SK-N-SH (cell line): Measurements from ENCODE around the gene RAB15. TPM values are rescaled to one million over a fixed set of nuclear protein-coding genes. Genes with fewer than 3 reads are reported as not detected.

Source experiments
- CTCF ChIA-PET: fragments of 300-600, 350-600 bp; formaldehyde crosslinking; extraction: SDS; loops from one replicate; lab custom pipeline; 2021; lab: Yijun Ruan, JAX
- POLR2A ChIA-PET: fragments of 350-600 bp; sonication (Branson Sonifier 250); formaldehyde crosslinking; extraction: SDS; loops from one replicate; lab custom pipeline; 2020; ENCODE audit warnings: antibody characterized with exemption, inconsistent platforms; lab: Yijun Ruan, JAX
- DNase-seq: peaks from one replicate; pipeline ENCODE4 v3.0.0; 2012
- H2AFZ ChIP-seq: fragments of 200-600 bp; sonication (generic); 2 replicates; pipeline ENCODE4 v1.8.1; 2016; ENCODE audit warnings: antibody characterized with exemption, mild to moderate bottlenecking, low read depth
- H3F3A ChIP-seq: fragments of 200-600 bp; sonication (generic); replicated peaks from 2 replicates; pipeline ENCODE3; 2016; ENCODE audit warnings: antibody characterized with exemption, mild to moderate bottlenecking; ENCODE audit not compliant: insufficient read depth
- H3K27ac ChIP-seq, 2 experiments: fragments of 200-500 bp in 1 of 2; fragments of 200-600 bp in 1 of 2; sonication (Bioruptor generic) in 1 of 2; sonication (generic), shearing (Covaris generic) in 1 of 2; 2 replicates each; pipeline versions ENCODE4 v1.5.1 to v1.6.1; 2014 to 2016; ENCODE audit warnings: low read depth in 2 of 2, inconsistent platforms in 1 of 2, low read length in 1 of 2, mild to moderate bottlenecking in 1 of 2, mixed read lengths in 1 of 2
- H3K27me3 ChIP-seq: fragments of 200-600 bp; sonication (generic), shearing (Covaris generic); 2 replicates; pipeline ENCODE4 v1.6.1; 2016; ENCODE audit warnings: mixed run types; ENCODE audit not compliant: insufficient read depth
- H3K36me3 ChIP-seq, 2 experiments: fragments of 200-500 bp in 1 of 2; fragments of 200-600 bp in 1 of 2; sonication (Bioruptor generic) in 1 of 2; sonication (generic) in 1 of 2; replicated peaks in 1 of 2; 2 replicates each; pipeline versions ENCODE3 to v1.5.1; 2014 to 2016; ENCODE audit warnings: low read length in 1 of 2, mild to moderate bottlenecking in 1 of 2; ENCODE audit not compliant: insufficient read depth in 2 of 2, control insufficient read depth in 1 of 2
- H3K4me1 ChIP-seq, 2 experiments: fragments of 200-500 bp in 1 of 2; fragments of 200-600 bp in 1 of 2; sonication (Bioruptor generic) in 1 of 2; sonication (generic), shearing (Covaris generic) in 1 of 2; 2 replicates each; pipeline versions ENCODE4 v1.5.1 to v1.6.1; 2014 to 2016; ENCODE audit warnings: low read depth in 1 of 2, low read length in 1 of 2, mixed run types in 1 of 2; ENCODE audit not compliant: insufficient read depth in 2 of 2, control insufficient read depth in 1 of 2
- H3K4me2 ChIP-seq: fragments of 200-600 bp; sonication (generic), shearing (Covaris generic); 2 replicates; pipeline ENCODE4 v1.6.1; 2017; ENCODE audit warnings: mixed run types
- H3K4me3 ChIP-seq, 2 experiments: fragments of 200-500 bp in 1 of 2; fragments of 200-600 bp in 1 of 2; sonication (Bioruptor generic) in 1 of 2; sonication (generic), shearing (Covaris generic) in 1 of 2; 2 replicates each; pipeline versions ENCODE4 v1.5.1 to v1.8.1; 2014 to 2016; ENCODE audit warnings: low read depth in 2 of 2, inconsistent platforms in 1 of 2, low read length in 1 of 2, mild to moderate bottlenecking in 1 of 2, mixed read lengths in 1 of 2, moderate library complexity in 1 of 2
- H3K79me2 ChIP-seq: fragments of 200-600 bp; sonication (generic); 2 replicates; pipeline ENCODE4 v1.8.1; 2017; ENCODE audit warnings: mild to moderate bottlenecking; ENCODE audit not compliant: insufficient read depth
- H3K9ac ChIP-seq: fragments of 200-600 bp; sonication (generic); 2 replicates; pipeline ENCODE4 v1.6.1; 2017; ENCODE audit warnings: mixed run types
- H3K9me2 ChIP-seq: fragments of 200-600 bp; sonication (generic); 2 replicates; pipeline ENCODE4 v1.6.1; 2017; ENCODE audit warnings: mixed run types
- H3K9me3 ChIP-seq: fragments of 200-600 bp; sonication (generic); 2 replicates; pipeline ENCODE4 v1.6.1; 2017; ENCODE audit warnings: mixed run types, mild to moderate bottlenecking, moderate library complexity
- H4K20me1 ChIP-seq: fragments of 200-600 bp; sonication (generic); 2 replicates; pipeline ENCODE4 v1.6.1; 2017; ENCODE audit warnings: mild to moderate bottlenecking, mixed run types; ENCODE audit not compliant: insufficient read depth
- CHD2 ChIP-seq: fragments of 150-350 bp; IDR thresholded peaks from 2 replicates; pipeline ENCODE4 v1.6.1; 2018; ENCODE audit warnings: low read length; ENCODE audit not compliant: partially characterized antibody
- ELF1 ChIP-seq: IDR thresholded peaks from 2 replicates; pipeline ENCODE4 v1.4.0; 2012
- EP300 ChIP-seq, 2 experiments: IDR thresholded peaks; 2 replicates each; pipeline versions ENCODE4 v1.4.0 to v1.6.1; 2012; ENCODE audit warnings: borderline replicate concordance in 1 of 2, low read depth in 1 of 2, low read length in 1 of 2
- FOXJ3 ChIP-seq: sonication (generic); formaldehyde crosslinking; IDR thresholded peaks from 2 replicates; pipeline ENCODE4 v1.5.1; 2020; ENCODE audit warnings: mild to moderate bottlenecking, missing genetic modification reagents
- GATA2 ChIP-seq: sonication (generic); formaldehyde crosslinking; IDR thresholded peaks from 2 replicates; pipeline ENCODE4 v1.5.0; 2020; ENCODE audit warnings: mild to moderate bottlenecking, missing genetic modification reagents
- IRF3 ChIP-seq: fragments of 150-350 bp; IDR thresholded peaks from 2 replicates; pipeline ENCODE4 v1.6.1; 2016; ENCODE audit warnings: mild to moderate bottlenecking, low read depth, low read length
- MEF2A ChIP-seq: IDR thresholded peaks from 2 replicates; pipeline ENCODE4 v1.4.0; 2012; ENCODE audit warnings: low read depth, borderline replicate concordance
- MXI1 ChIP-seq: IDR thresholded peaks from 2 replicates; pipeline ENCODE4 v1.6.1; 2012; ENCODE audit warnings: mild to moderate bottlenecking, low read depth, low read length, improper control_type of control experiment
- RAD21 ChIP-seq: IDR thresholded peaks from 2 replicates; pipeline ENCODE4 v1.6.1; 2012; ENCODE audit warnings: mild to moderate bottlenecking, low read length
- RCOR1 ChIP-seq: fragments of 150-350 bp; IDR thresholded peaks from 2 replicates; pipeline ENCODE4 v1.6.1; 2017; ENCODE audit warnings: antibody characterized with exemption, low read length
- REST ChIP-seq: IDR thresholded peaks from 2 replicates; pipeline ENCODE4 v1.6.1; 2012; ENCODE audit warnings: mild to moderate bottlenecking, low read depth, low read length, moderate library complexity
- RFX5 ChIP-seq: IDR thresholded peaks from 2 replicates; pipeline ENCODE4 v1.6.1; 2012; ENCODE audit warnings: mild to moderate bottlenecking, improper control_type of control experiment, low read length
- SIN3A ChIP-seq: IDR thresholded peaks from 2 replicates; pipeline ENCODE4 v1.6.1; 2012; ENCODE audit warnings: low read depth, mild to moderate bottlenecking, low read length, moderate library complexity, borderline replicate concordance
- TCF12 ChIP-seq: IDR thresholded peaks from 2 replicates; pipeline ENCODE4 v1.4.0; 2012
- TEAD4 ChIP-seq: IDR thresholded peaks from 2 replicates; pipeline ENCODE4 v1.4.0; 2012; ENCODE audit warnings: mild to moderate bottlenecking, borderline replicate concordance; ENCODE audit not compliant: insufficient read depth
- USF1 ChIP-seq: IDR thresholded peaks from 2 replicates; pipeline ENCODE4 v1.4.0; 2012; ENCODE audit warnings: low read depth, borderline replicate concordance
- WGBS: methylation state at CpG from one replicate; pipeline ENCODE4 v1.1.6; 2017; ENCODE audit warnings: low lambda C conversion rate; 5-methylcytosine and 5-hydroxymethylcytosine counted together
- polyA plus RNA-seq, 3 experiments: library from polyadenylated mRNA; depleted of rRNA; stranded (reverse); fragments of >200 nt; gene quantifications; 2 replicates each; pipeline ENCODE4 v1.2.3, GENCODE V29; 2012
- TF ChIP-seq, protein P1 (sequence below): IDR thresholded peaks from 2 replicates; pipeline ENCODE4; 2012
- TF ChIP-seq, protein P2 (sequence below): fragments of 200-600 bp; sonication (generic); IDR thresholded peaks from 2 replicates; pipeline ENCODE4 v1.6.1; 2017; ENCODE audit warnings: antibody characterized with exemption, mild to moderate bottlenecking, moderate library complexity

RAB15 gene
- polyA plus RNA-seq, 1 of the 3 experiments (the other 2 are of a cell fraction) = 14.2 TPM

DNA sequence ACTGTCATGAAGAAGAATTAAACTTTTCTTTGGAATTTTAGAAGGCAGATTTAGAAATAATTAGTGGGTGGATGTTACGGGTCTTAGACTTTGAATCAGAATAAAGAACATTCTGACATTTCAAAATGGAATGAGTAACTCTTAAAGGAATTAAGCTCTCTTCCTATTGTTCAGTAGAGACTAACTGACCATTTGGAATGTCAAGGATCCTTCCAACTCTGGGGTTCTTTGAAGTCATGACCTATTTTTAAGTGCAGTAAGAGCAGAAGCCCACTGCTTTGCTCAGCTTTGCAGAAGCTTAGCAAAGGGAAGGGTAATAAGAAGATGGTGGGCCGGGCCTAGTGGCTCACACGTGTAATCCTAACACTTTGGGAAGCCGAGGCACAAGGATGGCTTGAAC lies 53.9 kb downstream of the RAB15 start:
- H3F3A ChIP-seq = peaks cover 5% of the 10 kb centered on the region
- H2AFZ ChIP-seq = no peak overlapping the region
- H3K36me3 ChIP-seq = peaks cover 0 to 16% of the 10 kb centered on the region in 2 experiments
- H4K20me1 ChIP-seq = peaks cover 19% of the 10 kb centered on the region
- H3K4me1 ChIP-seq = peaks cover 9 to 15% of the 10 kb centered on the region in 2 experiments; a peak in 3 of 4 replicates
- H3K27me3 ChIP-seq = no peaks in the 10 kb centered on the region
- ChIA-PET CTCF (interaction anchor here (0.7 to 2.2 kb wide), 4 partner anchors 7 to 95 kb away, joined by 3 to 7 read pairs (median 4); no protein-coding TSS in a partner anchor), POLR2A (no interaction called here)
- 86% methylated on average over 4 of the region's 4 CpGs for WGBS
- no peak overlapping the region for H3K9ac ChIP-seq
- H3K9me3 ChIP-seq = no peaks in the 10 kb centered on the region; the same call in 1 of the 2 replicates
- H3K79me2 ChIP-seq = peaks cover 88% of the 10 kb centered on the region
- no peak overlapping the region for H3K27ac ChIP-seq
- H3K4me2 ChIP-seq = peak overlapping the region; percentile 43; the same call in 1 of the 2 replicates
- no peaks in the 10 kb centered on the region for H3K9me2 ChIP-seq
- TF ChIP-seq RAD21 (no peak), EP300 (IDR thresholded peaks at IDR 0.05; ENCODE audit: borderline replicate concordance in 1 of 2, low read depth in 1 of 2, low read length in 1 of 2) (no peak), REST (no peak), FOXJ3 (CRISPR knock-in tag) (no peak), SIN3A (no peak), MXI1 (no peak), CHD2 (no peak), ELF1 (no peak), RCOR1 (no peak), TCF12 (no peak)
- TF ChIP-seq, protein P1, sequence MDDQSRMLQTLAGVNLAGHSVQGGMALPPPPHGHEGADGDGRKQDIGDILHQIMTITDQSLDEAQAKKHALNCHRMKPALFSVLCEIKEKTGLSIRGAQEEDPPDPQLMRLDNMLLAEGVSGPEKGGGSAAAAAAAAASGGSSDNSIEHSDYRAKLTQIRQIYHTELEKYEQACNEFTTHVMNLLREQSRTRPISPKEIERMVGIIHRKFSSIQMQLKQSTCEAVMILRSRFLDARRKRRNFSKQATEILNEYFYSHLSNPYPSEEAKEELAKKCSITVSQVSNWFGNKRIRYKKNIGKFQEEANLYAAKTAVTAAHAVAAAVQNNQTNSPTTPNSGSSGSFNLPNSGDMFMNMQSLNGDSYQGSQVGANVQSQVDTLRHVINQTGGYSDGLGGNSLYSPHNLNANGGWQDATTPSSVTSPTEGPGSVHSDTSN = no peak
- TF ChIP-seq, all 33 proteins: peak for 0
- no peak overlapping the region for H3K4me3 ChIP-seq
- DNase-seq = no peak

DNA sequence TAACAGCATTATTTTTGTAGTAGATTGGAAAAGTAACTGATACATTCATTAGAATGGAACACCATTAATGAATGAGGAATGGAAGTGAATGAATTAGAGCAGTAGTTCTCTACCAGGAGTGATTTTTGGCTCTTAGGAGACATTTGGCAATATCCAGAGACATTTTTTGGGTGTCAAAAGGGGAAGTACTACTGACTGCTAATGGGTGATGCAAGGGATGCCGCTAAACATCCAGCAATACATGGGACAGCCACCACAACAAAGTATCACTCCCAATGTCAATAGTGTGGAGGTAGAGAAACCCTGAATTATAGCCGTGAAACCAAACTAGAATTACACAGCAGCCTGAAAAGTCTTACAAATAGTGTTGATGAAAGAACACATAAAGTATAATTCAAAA lies 56.3 kb downstream of the RAB15 start:
- no peak overlapping the region for H2AFZ ChIP-seq
- H3K9me2 ChIP-seq = no peaks in the 10 kb centered on the region
- H3K4me1 ChIP-seq = peaks cover 9 to 15% of the 10 kb centered on the region in 2 experiments; a peak in 3 of 4 replicates
- ChIA-PET CTCF (interaction anchor here (1.4 to 1.8 kb wide), 3 partner anchors 24 to 92 kb away, joined by 3 to 9 read pairs (median 6); no protein-coding TSS in a partner anchor), POLR2A (no interaction called here)
- peaks cover 3% of the 10 kb centered on the region for H3F3A ChIP-seq
- no peaks in the 10 kb centered on the region for H3K9me3 ChIP-seq
- H3K4me2 ChIP-seq = peak overlapping the region; percentile 78
- 91% methylated on average over 2 of the region's 2 CpGs for WGBS
- no peaks in the 10 kb centered on the region for H3K27me3 ChIP-seq
- no peak for DNase-seq
- H3K27ac ChIP-seq = no peak overlapping the region
- H4K20me1 ChIP-seq = peaks cover 6% of the 10 kb centered on the region; the same call in 1 of the 2 replicates
- no peak for TF ChIP-seq GATA2 (CRISPR knock-in tag)
- TF ChIP-seq FOXJ3 (CRISPR knock-in tag) = no peak
- TF ChIP-seq IRF3 = no peak
- TF ChIP-seq, protein P2, sequence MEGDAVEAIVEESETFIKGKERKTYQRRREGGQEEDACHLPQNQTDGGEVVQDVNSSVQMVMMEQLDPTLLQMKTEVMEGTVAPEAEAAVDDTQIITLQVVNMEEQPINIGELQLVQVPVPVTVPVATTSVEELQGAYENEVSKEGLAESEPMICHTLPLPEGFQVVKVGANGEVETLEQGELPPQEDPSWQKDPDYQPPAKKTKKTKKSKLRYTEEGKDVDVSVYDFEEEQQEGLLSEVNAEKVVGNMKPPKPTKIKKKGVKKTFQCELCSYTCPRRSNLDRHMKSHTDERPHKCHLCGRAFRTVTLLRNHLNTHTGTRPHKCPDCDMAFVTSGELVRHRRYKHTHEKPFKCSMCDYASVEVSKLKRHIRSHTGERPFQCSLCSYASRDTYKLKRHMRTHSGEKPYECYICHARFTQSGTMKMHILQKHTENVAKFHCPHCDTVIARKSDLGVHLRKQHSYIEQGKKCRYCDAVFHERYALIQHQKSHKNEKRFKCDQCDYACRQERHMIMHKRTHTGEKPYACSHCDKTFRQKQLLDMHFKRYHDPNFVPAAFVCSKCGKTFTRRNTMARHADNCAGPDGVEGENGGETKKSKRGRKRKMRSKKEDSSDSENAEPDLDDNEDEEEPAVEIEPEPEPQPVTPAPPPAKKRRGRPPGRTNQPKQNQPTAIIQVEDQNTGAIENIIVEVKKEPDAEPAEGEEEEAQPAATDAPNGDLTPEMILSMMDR = no peak
- no peak for TF ChIP-seq MEF2A
- TF ChIP-seq RFX5 = no peak
- no peak for TF ChIP-seq USF1
- TF ChIP-seq TEAD4 = no peak
- TF ChIP-seq CHD2 = no peak
- H3K79me2 ChIP-seq = peaks cover 64% of the 10 kb centered on the region
- H3K36me3 ChIP-seq = peaks cover 0 to 10% of the 10 kb centered on the region in 2 experiments
- peak overlapping the region in 1 of 2 experiments; percentile 79; a peak in 2 of 4 replicates for H3K4me3 ChIP-seq
- H3K9ac ChIP-seq = no peak overlapping the region
